Osteoblast (primary cell): Measurements from ENCODE around the gene SOX4. TPM values are rescaled to one million over a fixed set of nuclear protein-coding genes. Genes with fewer than 3 reads are reported as not detected.

Source experiments
- DNase-seq: peaks from one replicate; pipeline ENCODE4 v3.0.0; 2011; ENCODE audit warnings: low spot score, mixed read lengths; ENCODE audit not compliant: insufficient read length; ENCODE audit errors: missing footprints
- H2AFZ ChIP-seq: 2 replicates; pipeline ENCODE4 v1.6.0; 2011; ENCODE audit warnings: mild to moderate bottlenecking, low read length
- H3K27ac ChIP-seq: 2 replicates; pipeline ENCODE4 v1.5.1; 2011; ENCODE audit warnings: mild to moderate bottlenecking, low read depth, low read length, moderate library complexity
- H3K27me3 ChIP-seq: 2 replicates; pipeline ENCODE4 v1.6.0; 2012; ENCODE audit warnings: mild to moderate bottlenecking, control low read depth, inconsistent platforms, low read length, moderate library complexity; ENCODE audit not compliant: insufficient read depth
- H3K36me3 ChIP-seq: 2 replicates; pipeline ENCODE4 v1.5.1; 2011; ENCODE audit warnings: mild to moderate bottlenecking, low read length, control low read depth, moderate library complexity; ENCODE audit not compliant: insufficient read depth
- H3K4me1 ChIP-seq: 2 replicates; pipeline ENCODE4 v1.5.1; 2011; ENCODE audit warnings: mild to moderate bottlenecking, low read length, control low read depth, moderate library complexity; ENCODE audit not compliant: insufficient read depth
- H3K4me2 ChIP-seq: 2 replicates; pipeline ENCODE4 v1.6.0; 2011; ENCODE audit warnings: mild to moderate bottlenecking, low read length; ENCODE audit not compliant: insufficient read depth
- H3K4me3 ChIP-seq: fragments of 200-600 bp; sonication (generic); 3 replicates; pipeline ENCODE4 v1.5.1; 2012; ENCODE audit warnings: mild to moderate bottlenecking, low read length, inconsistent platforms; ENCODE audit not compliant: insufficient read depth
- H3K79me2 ChIP-seq: 2 replicates; pipeline ENCODE4 v1.6.0; 2012; ENCODE audit warnings: mild to moderate bottlenecking, low read length, control low read depth, inconsistent platforms; ENCODE audit not compliant: insufficient read depth
- H3K9me3 ChIP-seq: 2 replicates; pipeline ENCODE4 v1.5.1; 2011; ENCODE audit warnings: low read depth, low read length, control low read depth
- H4K20me1 ChIP-seq: 2 replicates; pipeline ENCODE4 v1.6.0; 2012; ENCODE audit warnings: mild to moderate bottlenecking, low read length, control low read depth; ENCODE audit not compliant: insufficient read depth
- CTCF ChIP-seq: IDR thresholded peaks from 2 replicates; pipeline ENCODE4 v1.5.1; 2011; ENCODE audit warnings: mild to moderate bottlenecking, low read depth, low read length, moderate library complexity; ENCODE audit errors: extremely low read depth
- total RNA-seq: library from RNA; depleted of rRNA; stranded (reverse); fragments of >200 nt; gene quantifications from 2 replicates; pipeline ENCODE4 v1.2.3, GENCODE V29; 2012

The SOX4 gene
- total RNA-seq, 1 donor = 81.1 TPM

- no peak overlapping the region for H2AFZ ChIP-seq
- no peak for DNase-seq
- H3K4me2 ChIP-seq = no peak overlapping the region
- no peaks in the 10 kb centered on the region for H4K20me1 ChIP-seq
- H3K4me3 ChIP-seq = no peak overlapping the region
- TF ChIP-seq CTCF = no peak
- no peaks in the 10 kb centered on the region for H3K36me3 ChIP-seq
- H3K4me1 ChIP-seq = no peaks in the 10 kb centered on the region
- no peak overlapping the region for H3K27ac ChIP-seq
- H3K27me3 ChIP-seq = no peaks in the 10 kb centered on the region
- H3K79me2 ChIP-seq = no peaks in the 10 kb centered on the region
- no peaks in the 10 kb centered on the region for H3K9me3 ChIP-seq
Observed at GRCh38 chr6:21560249-21560648, 33.3 kb upstream of the SOX4 start.

GRCh38 chr6:21565431-21565830 lies 28.1 kb upstream of the SOX4 start:
- no peaks in the 10 kb centered on the region for H3K9me3 ChIP-seq
- H3K79me2 ChIP-seq = no peaks in the 10 kb centered on the region
- H3K4me3 ChIP-seq = no peak overlapping the region
- no peak overlapping the region for H2AFZ ChIP-seq
- no peak for DNase-seq
- TF ChIP-seq CTCF = no peak
- H3K36me3 ChIP-seq = no peaks in the 10 kb centered on the region
- no peaks in the 10 kb centered on the region for H3K4me1 ChIP-seq
- H3K27ac ChIP-seq = no peak overlapping the region
- H3K4me2 ChIP-seq = no peak overlapping the region
- no peaks in the 10 kb centered on the region for H3K27me3 ChIP-seq
- H4K20me1 ChIP-seq = no peaks in the 10 kb centered on the region

- Histone ChIP-seq H2AFZ (no peak overlapping the region), H3K4me1 (no peaks in the 10 kb centered on the region), H4K20me1 (no peaks in the 10 kb centered on the region), H3K27me3 (no peaks in the 10 kb centered on the region), H3K36me3 (no peaks in the 10 kb centered on the region), H3K79me2 (no peaks in the 10 kb centered on the region), H3K4me3 (no peak overlapping the region), H3K4me2 (no peak overlapping the region), H3K27ac (no peak overlapping the region), H3K9me3 (no peaks in the 10 kb centered on the region)
- TF ChIP-seq CTCF = no peak
- no peak for DNase-seq
Observed at GRCh38 chr6:21578523-21578922, 15.0 kb upstream of the SOX4 start.

GRCh38 chr6:21582651-21583050 lies 10.9 kb upstream of the SOX4 start:
- Histone ChIP-seq H3K36me3 (no peaks in the 10 kb centered on the region), H2AFZ (no peak overlapping the region), H3K27ac (no peak overlapping the region), H3K27me3 (no peaks in the 10 kb centered on the region), H3K4me3 (no peak overlapping the region), H3K4me2 (no peak overlapping the region), H3K4me1 (no peaks in the 10 kb centered on the region), H3K9me3 (no peaks in the 10 kb centered on the region), H3K79me2 (no peaks in the 10 kb centered on the region), H4K20me1 (no peaks in the 10 kb centered on the region)
- TF ChIP-seq CTCF = no peak
- DNase-seq = peak; percentile 58
